Hematopoietic multipotent progenitor cell treated with erythropoietin and hydrocortisone succinate and interleukin-3 and kit ligand, for 4 days (in vitro differentiated cells): Measurements from ENCODE around the gene RPP40.
"Not testable (repeated sequence)": the region's sequence is repeated elsewhere in the genome, so short reads cannot be mapped to it uniquely, and the experiment has no call there.

Experiments used
- DNase-seq: peaks from one replicate; pipeline ENCODE4 v3.0.0-alpha.2; 2015

Gene RPP40

GRCh38 chr6:5003604-5004372 lies at the start of gene RPP40:
Gene RPP40, minus strand, starts transcription at chr6:5004037. Its CDS starts 35 bp downstream, at chr6:5004002.
- peak; percentile 99 for DNase-seq

GRCh38 chr6:5053038-5053437 lies 49.2 kb upstream of the RPP40 start:
- DNase-seq, result peak; percentile 59

- no peak for DNase-seq
Measured at GRCh38 chr6:5051394-5051793, 47.6 kb upstream of the RPP40 start.

GRCh38 chr6:5050009-5050408 lies 46.2 kb upstream of the RPP40 start:
- no peak for DNase-seq

GRCh38 chr6:5046430-5046829 lies 42.6 kb upstream of the RPP40 start:
- no peak for DNase-seq

GRCh38 chr6:5045416-5045815 lies 41.6 kb upstream of the RPP40 start:
- DNase-seq, result no peak

GRCh38 chr6:5044866-5045265 lies 41.0 kb upstream of the RPP40 start:
- no peak for DNase-seq

GRCh38 chr6:5042436-5042835 lies 38.6 kb upstream of the RPP40 start:
- DNase-seq, result no peak

GRCh38 chr6:5041955-5042354 lies 38.1 kb upstream of the RPP40 start:
- DNase-seq, result no peak

GRCh38 chr6:5036269-5036668 lies 32.4 kb upstream of the RPP40 start:
- DNase-seq, result peak; percentile 59

GRCh38 chr6:5034736-5035135 lies 30.9 kb upstream of the RPP40 start:
- no peak for DNase-seq

- peak; percentile 65 for DNase-seq
Measured at GRCh38 chr6:5034328-5034727, 30.5 kb upstream of the RPP40 start.

- DNase-seq, result not testable (repeated sequence)
Measured at GRCh38 chr6:5033214-5033904, 29.5 kb upstream of the RPP40 start.

GRCh38 chr6:5032706-5033105 lies 28.9 kb upstream of the RPP40 start:
- not testable (repeated sequence) for DNase-seq

GRCh38 chr6:5031150-5031549 lies 27.3 kb upstream of the RPP40 start:
- DNase-seq, result no peak

GRCh38 chr6:5030596-5031136 lies 26.8 kb upstream of the RPP40 start:
- DNase-seq, result peak; percentile 94

GRCh38 chr6:5029609-5030008 lies 25.8 kb upstream of the RPP40 start:
- DNase-seq, result no peak

- DNase-seq, result no peak
Measured at GRCh38 chr6:5028921-5029320, 25.1 kb upstream of the RPP40 start.

- DNase-seq, result no peak
Measured at GRCh38 chr6:5028301-5028700, 24.5 kb upstream of the RPP40 start.

GRCh38 chr6:5025911-5026819 lies 22.3 kb upstream of the RPP40 start:
- DNase-seq, result peak; percentile 69

- DNase-seq, result no peak
Measured at GRCh38 chr6:5023923-5024322, 20.1 kb upstream of the RPP40 start.

- no peak for DNase-seq
Measured at GRCh38 chr6:5020142-5020541, 16.3 kb upstream of the RPP40 start.

- no peak for DNase-seq
Measured at GRCh38 chr6:5014072-5014561, 10.3 kb upstream of the RPP40 start.
